ENCODE results near the gene MRLN.

The MRLN gene

DNA sequence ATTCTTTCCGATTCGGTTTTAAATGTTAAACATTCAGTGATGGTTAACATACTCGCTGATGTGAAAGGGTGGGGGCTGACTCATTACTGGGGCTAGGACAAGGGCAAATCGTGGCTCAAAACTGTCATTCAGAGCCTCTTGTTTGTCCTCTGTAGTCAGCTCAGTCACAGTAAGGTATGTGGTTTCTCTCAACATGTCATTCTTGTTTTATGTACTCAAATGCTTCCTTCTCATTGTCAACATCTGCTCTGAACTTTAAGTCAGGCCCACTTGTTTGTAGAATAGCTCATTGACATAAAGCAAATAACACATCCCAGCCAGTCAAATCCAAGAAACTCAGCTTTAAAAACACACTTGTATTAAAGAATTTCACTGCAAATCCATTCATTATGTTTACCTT, 50.9 kb downstream of the MRLN start:
- no peak for DNase-seq

GRCh38 chr10:59700709-59701108, 52.5 kb downstream of the MRLN start:
- no peak for DNase-seq

DNA sequence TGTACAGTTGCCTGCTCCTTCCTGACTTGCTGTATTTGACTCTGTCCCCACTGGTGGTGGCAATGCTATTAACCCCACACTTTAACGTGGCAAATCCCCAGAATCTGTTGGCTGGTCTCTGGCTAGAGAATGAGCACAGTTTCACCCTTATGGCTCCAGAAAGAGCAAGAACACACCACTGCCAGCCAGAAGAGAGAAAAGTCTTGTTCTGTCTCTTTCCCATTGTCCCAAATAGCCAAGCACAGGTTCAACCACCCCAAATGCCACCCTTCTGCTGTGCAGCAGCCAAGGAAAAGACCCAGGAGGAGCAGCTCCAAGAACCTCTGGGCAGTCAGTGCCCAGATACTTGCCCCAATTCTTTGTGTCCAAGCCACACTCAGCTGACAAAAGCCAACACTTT, 54.9 kb downstream of the MRLN start:
- DNase-seq = no peak

DNA sequence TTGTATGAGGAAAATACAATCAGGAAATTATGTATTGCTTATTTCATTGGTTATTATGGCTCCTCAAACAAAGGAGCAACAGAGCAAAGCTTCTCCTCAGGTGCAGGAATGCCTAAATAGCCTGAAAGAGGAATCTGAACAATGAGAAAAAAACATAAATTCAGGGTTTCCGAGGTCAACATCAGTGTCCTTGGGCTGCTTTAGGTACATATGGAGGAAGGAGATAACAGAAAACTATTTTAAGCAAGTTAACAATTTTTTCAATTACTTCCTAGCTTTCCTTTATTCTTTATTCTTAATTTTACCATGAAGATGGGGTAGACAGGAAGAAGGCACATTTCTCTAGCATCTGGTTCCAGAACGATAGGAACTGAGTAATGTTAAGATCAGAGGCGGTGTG, 57.6 kb downstream of the MRLN start:
- DNase-seq = no peak

GRCh38 chr10:59694936-59695335, 58.3 kb downstream of the MRLN start:
- no peak for DNase-seq

DNA sequence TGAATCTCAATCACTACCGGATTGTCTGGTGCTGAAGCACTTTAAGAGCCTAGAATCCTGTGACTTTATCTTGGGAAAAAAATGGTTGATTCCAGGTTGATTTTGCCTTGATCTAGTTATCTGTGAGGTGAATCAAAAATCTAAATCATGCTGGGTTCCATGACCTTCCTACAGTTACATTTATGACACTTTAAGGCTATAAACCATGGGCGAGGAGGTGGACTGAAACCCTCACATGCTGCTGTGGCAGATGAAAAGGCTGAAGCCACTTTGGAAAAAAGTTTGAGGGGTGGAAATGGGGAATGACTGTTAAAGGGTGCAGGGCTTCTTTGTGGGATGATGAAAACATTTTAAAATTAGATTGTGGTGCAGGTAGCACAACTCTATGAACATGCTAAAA, 61.1 kb downstream of the MRLN start:
- no peak for DNase-seq

GRCh38 chr10:59688921-59689351, 64.3 kb downstream of the MRLN start:
- DNase-seq = no peak

DNA sequence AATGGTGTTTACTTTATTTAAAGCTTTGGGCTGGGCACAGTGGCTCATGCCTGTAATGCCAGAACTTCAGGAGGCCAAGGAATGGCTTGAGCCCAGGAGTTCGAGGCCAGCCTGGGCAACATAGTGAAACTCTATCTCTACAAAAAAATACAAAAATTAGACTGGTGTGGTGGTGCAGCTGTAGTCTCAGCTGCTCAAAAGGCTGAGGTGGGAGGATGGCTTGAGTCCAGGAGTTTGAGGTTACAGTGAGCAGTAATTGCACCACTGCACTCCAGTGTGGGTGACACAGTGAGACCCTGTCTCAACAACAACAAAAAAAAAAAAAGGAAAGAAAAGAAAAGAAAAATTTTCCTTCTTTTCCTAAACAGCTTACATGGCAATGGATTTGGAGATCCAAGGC, 65.6 kb downstream of the MRLN start:
- no peak for DNase-seq
